Measurements from ENCODE around the gene ING3. TPM values are rescaled to one million over a fixed set of nuclear protein-coding genes. Genes with fewer than 3 reads are reported as not detected.

ING3 gene
- polyA plus RNA-seq, 1 of the 3 experiments (the other 2 are of a cell fraction): 8.3 TPM

GRCh38 chr7:121016966-121017365, 66.4 kb downstream of the ING3 start (continued):
- TF ChIP-seq, protein P1, sequence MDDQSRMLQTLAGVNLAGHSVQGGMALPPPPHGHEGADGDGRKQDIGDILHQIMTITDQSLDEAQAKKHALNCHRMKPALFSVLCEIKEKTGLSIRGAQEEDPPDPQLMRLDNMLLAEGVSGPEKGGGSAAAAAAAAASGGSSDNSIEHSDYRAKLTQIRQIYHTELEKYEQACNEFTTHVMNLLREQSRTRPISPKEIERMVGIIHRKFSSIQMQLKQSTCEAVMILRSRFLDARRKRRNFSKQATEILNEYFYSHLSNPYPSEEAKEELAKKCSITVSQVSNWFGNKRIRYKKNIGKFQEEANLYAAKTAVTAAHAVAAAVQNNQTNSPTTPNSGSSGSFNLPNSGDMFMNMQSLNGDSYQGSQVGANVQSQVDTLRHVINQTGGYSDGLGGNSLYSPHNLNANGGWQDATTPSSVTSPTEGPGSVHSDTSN (IDR thresholded peaks at IDR 0.05): no peak
- TF ChIP-seq CTCF (IDR thresholded peaks at IDR 0.05): no peak
- TF ChIP-seq NRF1 (IDR thresholded peaks at IDR 0.05; ENCODE audit: low read depth, low read length): no peak
- no peak for TF ChIP-seq MXI1 (IDR thresholded peaks at IDR 0.05; ENCODE audit: low read depth, low read length)

- CTCF ChIA-PET: interaction anchor here (0.9 to 3.4 kb wide), 7 partner anchors 10 to 91 kb away, joined by 3 to 12 read pairs (median 3); partner anchors contain the start of gene CPED1
- WGBS (ENCODE audit: low lambda C conversion rate): 89% methylated on average over 1 of the region's 1 CpG
- H3K9me3 ChIP-seq: no peaks in the 10 kb centered on the region
- no peak for TF ChIP-seq REST (IDR thresholded peaks at IDR 0.05; ENCODE audit: low read depth, low read length)
- TF ChIP-seq, protein P1 (IDR thresholded peaks at IDR 0.05): no peak
- no peak for TF ChIP-seq JUND (IDR thresholded peaks at IDR 0.05)
- TF ChIP-seq TEAD4 (IDR thresholded peaks at IDR 0.05; ENCODE audit: borderline replicate concordance, insufficient read depth): no peak
- no peak for TF ChIP-seq NFIC (IDR thresholded peaks at IDR 0.05; ENCODE audit: borderline replicate concordance)
- TF ChIP-seq EZH2phosphoT487 (IDR thresholded peaks at IDR 0.05; ENCODE audit: borderline replicate concordance, low read depth): no peak
- TF ChIP-seq FOXM1 (IDR thresholded peaks at IDR 0.05; ENCODE audit: low read depth): no peak
- TF ChIP-seq TCF12 (IDR thresholded peaks at IDR 0.05): no peak
- TF ChIP-seq RAD21 (IDR thresholded peaks at IDR 0.05; ENCODE audit: low read length): no peak
- TF ChIP-seq CTCF (IDR thresholded peaks at IDR 0.05): no peak
- TF ChIP-seq SIN3A (IDR thresholded peaks at IDR 0.05; ENCODE audit: borderline replicate concordance, low read depth, low read length): no peak
- TF ChIP-seq RFX5 (IDR thresholded peaks at IDR 0.05; ENCODE audit: low read length): no peak
- TF ChIP-seq POLR2AphosphoS5 (IDR thresholded peaks at IDR 0.05; ENCODE audit: low read depth, low read length): no peak
- no peak for TF ChIP-seq NRF1 (IDR thresholded peaks at IDR 0.05; ENCODE audit: low read depth, low read length)
- no peak for TF ChIP-seq ELF1 (IDR thresholded peaks at IDR 0.05)
- TF ChIP-seq EP300 (IDR thresholded peaks at IDR 0.05; ENCODE audit: borderline replicate concordance in 1 of 2, low read depth in 1 of 2, low read length in 1 of 2): no peak
- TF ChIP-seq RXRA (IDR thresholded peaks at IDR 0.05; ENCODE audit: borderline replicate concordance, low read depth): no peak
- TF ChIP-seq USF2 (IDR thresholded peaks at IDR 0.05; ENCODE audit: borderline replicate concordance, low read depth, low read length): no peak
- H3K27ac ChIP-seq (ENCODE audit: low read depth in 2 of 2, low read length in 1 of 2): no peak overlapping the region
- no peak overlapping the region for H2AFZ ChIP-seq (ENCODE audit: low read depth)
- no peaks in the 10 kb centered on the region for H3K79me2 ChIP-seq (ENCODE audit: insufficient read depth)
- H3K9me2 ChIP-seq: no peaks in the 10 kb centered on the region
- H3K27me3 ChIP-seq (ENCODE audit: insufficient read depth): no peaks in the 10 kb centered on the region
- H3K4me3 ChIP-seq (ENCODE audit: low read depth in 2 of 2, low read length in 1 of 2): no peak overlapping the region
- peaks cover 20% of the 10 kb centered on the region for H3F3A ChIP-seq (replicated peaks; ENCODE audit: insufficient read depth)
- H3K36me3 ChIP-seq (replicated peaks in 1 of 2; ENCODE audit: control insufficient read depth in 1 of 2, insufficient read depth in 2 of 2, low read length in 1 of 2): no peaks in the 10 kb centered on the region
- peaks cover 0 to 7% of the 10 kb centered on the region in 2 experiments; a peak in 3 of 4 replicates for H3K4me1 ChIP-seq (ENCODE audit: control insufficient read depth in 1 of 2, insufficient read depth in 2 of 2, low read depth in 1 of 2, low read length in 1 of 2)
- POLR2A ChIA-PET: no interaction called here
- no peak overlapping the region for H3K9ac ChIP-seq
- H4K20me1 ChIP-seq (ENCODE audit: insufficient read depth): no peaks in the 10 kb centered on the region
- no peak for DNase-seq
- H3K4me2 ChIP-seq: no peak overlapping the region
These were observed 67.0 kb downstream of the ING3 start for GRCh38 chr7:121017586-121017985.

Measured in SK-N-SH (cell line).